ENCODE data around the gene RGS6. TPM values are rescaled to one million over a fixed set of nuclear protein-coding genes. Genes with fewer than 3 reads are reported as not detected.
"Not testable (repeated sequence)": the region's sequence is repeated elsewhere in the genome, so short reads cannot be mapped to it uniquely, and the experiment has no call there.

RGS6 gene
- total RNA-seq, 2 donors from 2014 or later = 3.2 TPM; not detected in 1

DNA sequence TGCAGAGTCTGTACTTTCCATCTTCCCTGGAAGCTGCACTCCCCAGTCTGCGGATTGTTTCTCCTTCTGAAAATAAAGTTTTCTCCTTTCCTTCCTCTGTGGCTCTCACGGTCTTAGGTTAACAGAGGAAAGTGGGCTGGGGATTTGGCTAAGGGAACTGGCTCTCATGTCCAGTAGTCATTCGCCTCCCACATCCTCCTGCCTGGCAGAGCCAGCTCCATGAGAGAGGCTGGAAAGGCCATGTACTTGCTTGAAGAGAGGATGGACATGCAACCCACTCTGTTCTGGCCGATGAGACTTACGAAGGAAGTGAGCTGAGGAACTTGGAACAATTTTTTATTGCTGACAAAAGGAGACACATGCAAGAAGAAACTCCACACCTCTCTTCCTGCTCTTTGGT lies 18.9 kb upstream of the RGS6 start:
- TF ChIP-seq, protein P1, sequence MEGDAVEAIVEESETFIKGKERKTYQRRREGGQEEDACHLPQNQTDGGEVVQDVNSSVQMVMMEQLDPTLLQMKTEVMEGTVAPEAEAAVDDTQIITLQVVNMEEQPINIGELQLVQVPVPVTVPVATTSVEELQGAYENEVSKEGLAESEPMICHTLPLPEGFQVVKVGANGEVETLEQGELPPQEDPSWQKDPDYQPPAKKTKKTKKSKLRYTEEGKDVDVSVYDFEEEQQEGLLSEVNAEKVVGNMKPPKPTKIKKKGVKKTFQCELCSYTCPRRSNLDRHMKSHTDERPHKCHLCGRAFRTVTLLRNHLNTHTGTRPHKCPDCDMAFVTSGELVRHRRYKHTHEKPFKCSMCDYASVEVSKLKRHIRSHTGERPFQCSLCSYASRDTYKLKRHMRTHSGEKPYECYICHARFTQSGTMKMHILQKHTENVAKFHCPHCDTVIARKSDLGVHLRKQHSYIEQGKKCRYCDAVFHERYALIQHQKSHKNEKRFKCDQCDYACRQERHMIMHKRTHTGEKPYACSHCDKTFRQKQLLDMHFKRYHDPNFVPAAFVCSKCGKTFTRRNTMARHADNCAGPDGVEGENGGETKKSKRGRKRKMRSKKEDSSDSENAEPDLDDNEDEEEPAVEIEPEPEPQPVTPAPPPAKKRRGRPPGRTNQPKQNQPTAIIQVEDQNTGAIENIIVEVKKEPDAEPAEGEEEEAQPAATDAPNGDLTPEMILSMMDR (IDR thresholded peaks at IDR 0.05) = no peak
- TF ChIP-seq POLR2AphosphoS5 (IDR thresholded peaks at IDR 0.05) = no peak
- TF ChIP-seq POLR2A (IDR thresholded peaks at IDR 0.05) = no peak
- Histone ChIP-seq H3K4me3 (no peak overlapping the region), H3K27ac (no peak overlapping the region), H3K4me1 (replicated peaks) (no peaks in the 10 kb centered on the region), H3K9me3 (no peaks in the 10 kb centered on the region), H3K36me3 (no peaks in the 10 kb centered on the region), H3K27me3 (replicated peaks; ENCODE audit: insufficient read depth) (no peaks in the 10 kb centered on the region)
- intact Hi-C loops (cut with DNase I) = no loop called here
- WGBS = 73% methylated on average over 5 of the region's 5 CpGs
- DNase-seq (ENCODE audit: low spot score) = no peak

DNA sequence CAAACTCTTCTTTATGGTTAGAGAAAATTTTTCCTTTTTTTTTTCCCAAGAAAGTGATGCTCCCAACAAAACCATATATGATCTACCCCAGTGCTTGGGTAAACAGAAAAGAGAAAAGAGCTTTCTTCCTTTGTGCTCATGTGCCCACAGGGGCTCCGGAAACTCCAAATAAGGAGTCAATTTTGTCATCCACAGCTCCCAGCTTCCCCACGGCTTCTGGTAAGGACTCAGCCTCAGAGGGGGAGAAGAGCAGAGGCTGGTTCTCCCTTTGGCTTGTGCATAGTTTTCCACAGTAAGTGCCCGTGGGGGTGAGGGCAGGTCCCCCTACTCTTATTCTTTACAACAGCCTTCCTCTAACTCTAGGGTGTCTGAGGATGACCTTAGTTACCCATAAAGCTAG lies 13.3 kb upstream of the RGS6 start:
- Histone ChIP-seq H3K27ac (no peak overlapping the region), H3K4me1 (replicated peaks) (no peaks in the 10 kb centered on the region), H3K27me3 (replicated peaks; ENCODE audit: insufficient read depth) (peaks cover 4% of the 10 kb centered on the region), H3K36me3 (no peaks in the 10 kb centered on the region), H3K4me3 (no peak overlapping the region), H3K9me3 (no peaks in the 10 kb centered on the region)
- TF ChIP-seq, protein P1 (IDR thresholded peaks at IDR 0.05) = no peak
- TF ChIP-seq POLR2A (IDR thresholded peaks at IDR 0.05) (no peak), POLR2AphosphoS5 (IDR thresholded peaks at IDR 0.05) (no peak)
- WGBS = 21% methylated on average over 3 of the region's 3 CpGs
- intact Hi-C loops (cut with DNase I) = no loop called here
- no peak for DNase-seq (ENCODE audit: low spot score)

DNA sequence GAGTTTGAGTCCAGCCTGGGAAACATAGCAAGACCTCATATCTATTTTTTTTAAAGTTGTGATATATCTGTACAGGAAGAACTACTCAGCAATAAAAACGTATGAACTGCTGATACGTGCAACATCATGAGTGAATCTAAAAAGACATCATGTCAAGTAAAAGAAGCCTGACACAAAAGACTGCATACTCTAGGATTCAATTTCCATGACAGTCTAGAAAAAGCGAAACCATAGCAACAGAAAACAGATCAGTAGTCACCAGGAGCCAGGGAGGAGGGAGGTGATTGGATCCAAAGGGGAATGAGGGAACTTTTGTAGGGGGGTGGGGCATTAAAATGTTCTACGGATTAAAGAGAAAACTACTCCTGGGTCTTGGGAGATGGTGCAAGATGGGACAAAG lies 8.7 kb upstream of the RGS6 start:
- WGBS = 70% methylated on average over 4 of the region's 4 CpGs
- Histone ChIP-seq H3K36me3 (no peaks in the 10 kb centered on the region), H3K27me3 (replicated peaks; ENCODE audit: insufficient read depth) (peaks cover 4% of the 10 kb centered on the region), H3K4me1 (replicated peaks) (no peaks in the 10 kb centered on the region), H3K27ac (no peak overlapping the region), H3K4me3 (no peak overlapping the region), H3K9me3 (no peaks in the 10 kb centered on the region)
- no peak for TF ChIP-seq POLR2AphosphoS5 (IDR thresholded peaks at IDR 0.05)
- TF ChIP-seq, protein P1 (IDR thresholded peaks at IDR 0.05) = no peak
- no peak for TF ChIP-seq POLR2A (IDR thresholded peaks at IDR 0.05)
- no peak for DNase-seq (ENCODE audit: low spot score)
- intact Hi-C loops (cut with DNase I) = no loop called here

DNA sequence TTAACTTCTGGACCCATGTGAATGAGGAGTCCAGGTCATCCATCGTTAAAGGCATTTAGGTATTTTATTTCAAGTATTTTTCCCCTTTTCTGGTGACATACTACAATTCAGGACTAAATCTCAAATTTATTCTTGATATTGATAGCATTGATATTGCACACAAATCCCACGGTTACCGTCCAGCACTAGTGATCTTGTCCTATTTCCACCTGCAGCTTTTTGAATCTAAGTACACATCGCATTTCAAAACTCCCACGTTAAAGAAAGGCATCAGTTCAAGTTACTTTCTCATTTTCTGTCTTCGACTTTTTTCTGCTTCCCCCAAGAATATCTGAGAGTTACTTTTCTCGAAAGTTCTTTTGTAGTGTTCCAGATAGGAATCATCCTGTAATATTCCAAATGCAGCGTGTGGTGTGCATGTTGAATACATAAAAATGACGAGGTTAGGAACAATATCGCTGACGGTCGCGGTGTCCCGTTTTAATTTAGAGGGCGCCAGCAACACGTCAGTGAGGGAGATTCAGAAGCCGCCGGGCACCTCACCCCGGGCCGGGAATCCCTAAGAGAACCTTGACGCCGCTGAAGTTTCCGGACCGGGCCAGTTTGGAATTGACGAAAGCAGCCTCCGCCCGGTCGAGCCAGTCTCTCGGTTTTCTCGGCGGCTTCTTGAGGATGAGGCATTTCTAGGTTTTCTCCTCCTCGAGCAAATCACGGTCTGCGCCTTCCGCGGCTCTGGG lies 569 bp upstream of the RGS6 start:
- no peaks in the 10 kb centered on the region for H3K36me3 ChIP-seq
- H3K4me1 ChIP-seq (replicated peaks) = no peaks in the 10 kb centered on the region
- intact Hi-C loops (cut with DNase I) = no loop called here
- H3K27ac ChIP-seq = no peak overlapping the region
- 8% methylated on average over 36 of the region's 36 CpGs for WGBS
- no peak for DNase-seq (ENCODE audit: low spot score)
- H3K27me3 ChIP-seq (replicated peaks; ENCODE audit: insufficient read depth) = no peaks in the 10 kb centered on the region
- no peaks in the 10 kb centered on the region for H3K9me3 ChIP-seq
- H3K4me3 ChIP-seq = peak overlapping the region in 1 of 2 donors; percentile 19
- TF ChIP-seq POLR2A (IDR thresholded peaks at IDR 0.05) = no peak
- TF ChIP-seq POLR2AphosphoS5 (IDR thresholded peaks at IDR 0.05) = no peak
- TF ChIP-seq, protein P1 (IDR thresholded peaks at IDR 0.05) = no peak

DNA sequence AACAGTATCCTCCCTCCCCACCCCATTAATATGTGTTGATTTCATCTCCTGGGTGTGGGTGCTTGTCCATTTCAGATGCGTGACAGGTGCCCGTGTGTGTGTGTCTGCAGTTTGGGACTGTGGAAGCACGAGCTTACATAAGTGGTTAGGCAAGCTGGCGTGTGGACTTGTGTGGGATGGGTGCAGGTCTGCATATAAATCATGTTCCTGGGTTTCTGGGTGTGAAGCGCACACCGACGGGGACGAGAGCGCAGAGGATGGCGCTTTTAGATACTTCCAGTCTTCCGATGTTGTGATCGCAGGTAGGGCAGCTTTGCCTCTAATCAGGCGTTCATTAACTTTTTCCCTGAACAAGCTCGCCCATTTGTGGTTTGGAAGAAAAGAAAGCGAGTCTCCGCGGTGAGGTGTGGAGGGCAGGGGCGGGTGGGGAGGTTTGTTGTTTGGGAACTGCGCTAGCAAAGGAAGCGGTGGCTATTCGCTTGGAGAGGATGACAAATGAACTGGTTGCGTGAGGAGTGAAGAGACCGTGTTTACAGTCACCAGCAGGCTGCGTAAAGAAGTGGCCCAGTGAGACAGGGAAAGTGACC lies 865 bp downstream of the RGS6 start:
- H3K4me1 ChIP-seq (replicated peaks) = no peaks in the 10 kb centered on the region
- no peak for DNase-seq (ENCODE audit: low spot score)
- no peak overlapping the region for H3K4me3 ChIP-seq
- TF ChIP-seq POLR2A (IDR thresholded peaks at IDR 0.05) (no peak), POLR2AphosphoS5 (IDR thresholded peaks at IDR 0.05) (no peak)
- TF ChIP-seq, protein P1 (IDR thresholded peaks at IDR 0.05) = no peak
- H3K27me3 ChIP-seq (replicated peaks; ENCODE audit: insufficient read depth) = no peaks in the 10 kb centered on the region
- WGBS = 4% methylated on average over 24 of the region's 24 CpGs
- no peaks in the 10 kb centered on the region for H3K36me3 ChIP-seq
- H3K9me3 ChIP-seq = no peaks in the 10 kb centered on the region
- H3K27ac ChIP-seq = no peak overlapping the region
- intact Hi-C loops (cut with DNase I) = no loop called here

DNA sequence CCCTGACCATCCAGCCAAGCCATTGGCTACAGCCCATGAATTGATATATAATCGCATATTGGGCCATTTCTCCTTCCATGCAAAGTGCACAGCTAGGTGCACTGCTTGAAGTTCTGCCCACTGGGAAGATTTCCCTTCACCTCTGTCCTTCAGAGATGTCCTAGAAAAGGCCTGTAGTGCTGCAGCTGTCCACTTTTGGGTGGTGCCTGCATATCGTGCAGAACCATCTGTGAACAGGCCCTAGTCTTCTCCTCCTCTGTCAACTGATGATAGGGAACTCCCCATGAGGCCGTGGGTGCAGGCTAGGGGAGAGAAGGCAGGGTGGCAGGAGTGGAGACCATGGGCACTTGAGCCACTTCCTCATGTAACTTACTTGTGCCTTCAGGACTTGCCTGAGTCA lies 6.0 kb downstream of the RGS6 start:
- not testable (repeated sequence) for DNase-seq (ENCODE audit: low spot score)

DNA sequence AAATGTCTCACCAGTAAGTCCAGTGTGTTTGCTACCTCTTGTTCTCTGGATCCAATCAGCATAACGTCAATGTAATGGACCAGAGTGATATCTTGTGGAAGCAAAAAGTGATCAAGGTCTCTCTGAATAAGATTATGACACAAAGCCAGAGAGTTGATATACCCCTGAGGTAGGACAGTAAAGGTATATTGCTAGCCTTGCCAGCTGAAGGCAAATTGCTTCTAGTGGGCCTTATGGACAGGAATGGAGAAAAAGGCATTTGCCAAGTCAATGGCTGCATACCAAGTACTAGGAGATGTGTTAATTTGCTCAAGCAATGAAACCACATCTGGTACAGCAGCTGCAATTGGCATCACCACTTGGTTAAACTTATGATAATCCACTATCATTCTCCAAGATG lies 7.1 kb downstream of the RGS6 start:
- DNase-seq (ENCODE audit: low spot score); H3K36me3 ChIP-seq; H3K27ac ChIP-seq; H3K4me1 ChIP-seq (replicated peaks); intact Hi-C loops (cut with DNase I); H3K4me3 ChIP-seq; H3K9me3 ChIP-seq; H3K27me3 ChIP-seq (replicated peaks; ENCODE audit: insufficient read depth): not testable (repeated sequence)
- WGBS = 100% methylated on average over 1 of the region's 1 CpG

More for the DNA sequence above, 6.0 kb downstream of the RGS6 start:
- H3K4me1 ChIP-seq (replicated peaks); H3K4me3 ChIP-seq; H3K9me3 ChIP-seq; H3K36me3 ChIP-seq; intact Hi-C loops (cut with DNase I); H3K27ac ChIP-seq; H3K27me3 ChIP-seq (replicated peaks; ENCODE audit: insufficient read depth): not testable (repeated sequence)
- 85% methylated on average over 3 of the region's 3 CpGs for WGBS
